ENCODE data around the gene NOBOX. TPM values are rescaled to one million over a fixed set of nuclear protein-coding genes. Genes with fewer than 3 reads are reported as not detected.
"Not testable (repeated sequence)": the region's sequence is repeated elsewhere in the genome, so short reads cannot be mapped to it uniquely, and the experiment has no call there.

The NOBOX gene
- total and polyA plus RNA-seq, 2 experiments from 2014 or later = not detected

DNA sequence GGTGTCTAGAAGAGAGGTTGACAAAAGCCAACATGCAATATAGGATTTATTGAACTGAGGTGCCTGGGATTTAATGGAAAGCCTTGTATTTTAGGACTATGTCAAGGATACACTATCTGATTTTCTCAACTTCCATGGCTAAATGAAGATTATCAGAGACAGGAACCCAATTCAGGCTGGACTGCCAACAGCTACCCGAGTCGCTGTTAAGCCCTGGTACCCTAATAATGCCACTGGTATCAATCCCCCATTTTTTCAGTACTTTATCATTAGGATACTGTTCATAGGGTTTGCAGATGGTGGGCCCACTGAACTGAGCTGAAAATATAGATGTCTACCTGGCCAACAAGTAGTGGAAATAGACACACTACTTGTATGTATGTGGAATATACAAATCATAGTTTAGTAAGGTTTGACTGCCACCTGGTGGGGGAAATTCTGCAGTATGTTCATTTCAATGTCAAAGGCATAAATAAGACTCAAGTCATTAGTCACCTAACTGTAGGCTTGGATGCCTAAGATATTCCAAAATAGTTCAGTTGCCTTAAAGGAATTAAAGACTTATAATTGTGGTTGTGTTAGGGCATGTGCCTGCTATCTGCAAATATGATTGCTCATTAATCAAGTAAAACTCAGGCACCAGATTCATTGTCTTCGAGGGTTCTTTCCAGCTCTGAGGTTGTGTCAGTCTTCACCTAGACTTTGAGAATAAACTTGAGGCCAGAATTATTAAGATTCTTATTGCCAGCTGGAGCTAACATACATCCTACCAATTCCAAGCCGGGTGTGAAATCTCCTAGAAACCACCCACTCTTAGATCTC, 34.1 kb upstream of the NOBOX start:
- no peak overlapping the region for H3K4me3 ChIP-seq
- H3K4me1 ChIP-seq (ENCODE audit: low read depth) = no peaks in the 10 kb centered on the region
- H3K27me3 ChIP-seq = no peaks in the 10 kb centered on the region
- no peak overlapping the region for H3K27ac ChIP-seq
- H3K9me3 ChIP-seq (ENCODE audit: low read depth) = no peaks in the 10 kb centered on the region
- peak; percentile 80 to 84 for DNase-seq (ENCODE audit: low read depth in 1 of 2, low spot score in 1 of 2)
- no peaks in the 10 kb centered on the region for H3K36me3 ChIP-seq
- TF ChIP-seq, protein P1, sequence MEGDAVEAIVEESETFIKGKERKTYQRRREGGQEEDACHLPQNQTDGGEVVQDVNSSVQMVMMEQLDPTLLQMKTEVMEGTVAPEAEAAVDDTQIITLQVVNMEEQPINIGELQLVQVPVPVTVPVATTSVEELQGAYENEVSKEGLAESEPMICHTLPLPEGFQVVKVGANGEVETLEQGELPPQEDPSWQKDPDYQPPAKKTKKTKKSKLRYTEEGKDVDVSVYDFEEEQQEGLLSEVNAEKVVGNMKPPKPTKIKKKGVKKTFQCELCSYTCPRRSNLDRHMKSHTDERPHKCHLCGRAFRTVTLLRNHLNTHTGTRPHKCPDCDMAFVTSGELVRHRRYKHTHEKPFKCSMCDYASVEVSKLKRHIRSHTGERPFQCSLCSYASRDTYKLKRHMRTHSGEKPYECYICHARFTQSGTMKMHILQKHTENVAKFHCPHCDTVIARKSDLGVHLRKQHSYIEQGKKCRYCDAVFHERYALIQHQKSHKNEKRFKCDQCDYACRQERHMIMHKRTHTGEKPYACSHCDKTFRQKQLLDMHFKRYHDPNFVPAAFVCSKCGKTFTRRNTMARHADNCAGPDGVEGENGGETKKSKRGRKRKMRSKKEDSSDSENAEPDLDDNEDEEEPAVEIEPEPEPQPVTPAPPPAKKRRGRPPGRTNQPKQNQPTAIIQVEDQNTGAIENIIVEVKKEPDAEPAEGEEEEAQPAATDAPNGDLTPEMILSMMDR (IDR thresholded peaks at IDR 0.05; ENCODE audit: low read depth, low read length) = peak; percentile 63

- H3K27me3 ChIP-seq = no peaks in the 10 kb centered on the region
- TF ChIP-seq, protein P1 (IDR thresholded peaks at IDR 0.05; ENCODE audit: low read depth, low read length) = no peak
Measured at GRCh38 chr7:144436500-144436899, 33.0 kb upstream of the NOBOX start.

GRCh38 chr7:144428431-144428830, 24.9 kb upstream of the NOBOX start:
- no peaks in the 10 kb centered on the region for H3K27me3 ChIP-seq
- H3K4me1 ChIP-seq (ENCODE audit: low read depth) = no peaks in the 10 kb centered on the region
- no peaks in the 10 kb centered on the region for H3K9me3 ChIP-seq (ENCODE audit: low read depth)
- no peak overlapping the region for H3K4me3 ChIP-seq
- DNase-seq (ENCODE audit: low read depth in 1 of 2, low spot score in 1 of 2) = no peak
- no peak overlapping the region for H3K27ac ChIP-seq
- TF ChIP-seq, protein P1 (IDR thresholded peaks at IDR 0.05; ENCODE audit: low read depth, low read length) = no peak
- H3K36me3 ChIP-seq = no peaks in the 10 kb centered on the region

More at GRCh38 chr7:144436500-144436899, 33.0 kb upstream of the NOBOX start:
- Histone ChIP-seq H3K4me1 (ENCODE audit: low read depth) (no peaks in the 10 kb centered on the region), H3K9me3 (ENCODE audit: low read depth) (no peaks in the 10 kb centered on the region), H3K27ac (no peak overlapping the region), H3K4me3 (no peak overlapping the region), H3K36me3 (no peaks in the 10 kb centered on the region)
- DNase-seq (ENCODE audit: low read depth in 1 of 2, low spot score in 1 of 2) = no peak

DNA sequence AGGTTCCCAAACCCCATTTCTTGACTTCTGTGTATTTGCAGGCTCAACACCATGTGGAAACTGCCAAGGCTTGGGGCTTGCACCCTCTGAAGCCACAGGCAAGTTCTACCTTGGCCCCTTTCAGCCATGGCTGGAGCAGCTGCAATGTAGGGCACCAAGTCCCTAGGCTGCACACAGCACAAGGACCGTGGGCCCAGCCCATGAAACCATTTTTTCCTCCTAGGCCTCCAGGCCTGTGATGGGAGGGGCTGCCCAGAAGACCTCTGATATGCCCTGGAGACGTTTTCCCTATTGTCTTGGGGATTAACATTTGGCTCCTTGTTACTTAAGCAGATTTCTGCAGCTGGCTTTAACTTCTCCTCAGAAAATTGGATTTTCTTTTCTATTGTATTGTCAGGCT, 24.0 kb upstream of the NOBOX start:
- DNase-seq (ENCODE audit: low read depth in 1 of 2, low spot score in 1 of 2); H3K27me3 ChIP-seq; H3K36me3 ChIP-seq; H3K9me3 ChIP-seq (ENCODE audit: low read depth); H3K27ac ChIP-seq; H3K4me1 ChIP-seq (ENCODE audit: low read depth); H3K4me3 ChIP-seq: not testable (repeated sequence)

DNA sequence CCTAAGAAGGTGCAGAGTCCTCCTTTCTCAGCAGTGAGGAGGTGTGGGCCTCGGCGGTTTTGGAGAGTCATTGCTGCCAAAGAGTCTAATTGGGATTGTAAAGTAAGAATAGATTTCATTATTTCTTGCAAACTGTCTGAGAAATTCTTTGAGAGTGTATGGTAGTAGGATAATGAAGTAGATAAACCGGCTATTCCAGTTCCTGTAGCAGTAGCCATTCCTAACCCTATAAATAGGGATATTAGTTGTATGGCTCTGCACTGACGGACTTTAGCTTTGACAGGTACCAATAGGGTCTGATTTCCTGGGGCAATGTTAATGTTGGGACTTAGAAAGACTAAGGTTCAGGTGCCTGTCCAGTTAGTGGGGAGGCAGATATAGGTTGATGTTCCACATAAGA, 15.4 kb upstream of the NOBOX start:
- H3K9me3 ChIP-seq (ENCODE audit: low read depth); H3K4me1 ChIP-seq (ENCODE audit: low read depth); H3K27me3 ChIP-seq; DNase-seq (ENCODE audit: low read depth in 1 of 2, low spot score in 1 of 2); H3K4me3 ChIP-seq; H3K36me3 ChIP-seq; H3K27ac ChIP-seq: not testable (repeated sequence)

- H3K4me1 ChIP-seq (ENCODE audit: low read depth) = no peaks in the 10 kb centered on the region
- no peak for DNase-seq (ENCODE audit: low read depth in 1 of 2, low spot score in 1 of 2)
- H3K27ac ChIP-seq = no peak overlapping the region
- no peaks in the 10 kb centered on the region for H3K36me3 ChIP-seq
- no peaks in the 10 kb centered on the region for H3K9me3 ChIP-seq (ENCODE audit: low read depth)
- H3K4me3 ChIP-seq = no peak overlapping the region
- TF ChIP-seq, protein P1 (IDR thresholded peaks at IDR 0.05; ENCODE audit: low read depth, low read length) = no peak
- no peaks in the 10 kb centered on the region for H3K27me3 ChIP-seq
Measured at GRCh38 chr7:144416341-144416740, 12.8 kb upstream of the NOBOX start.
